A673 (cell line): ENCODE data around the gene SHC1.

ENCODE experiments used
- CTCF ChIP-seq: fragments of 300-800, 200-600 bp; sonication (generic); conservative IDR thresholded peaks from 2 replicates; pipeline ENCODE4 v1.5.1; 2017; ENCODE audit warnings: low read depth, mild to moderate bottlenecking, antibody characterized with exemption, low read length, moderate library complexity, mixed read lengths
- EZH2 ChIP-seq: fragments of 200-600 bp; sonication (generic); IDR thresholded peaks from 2 replicates; pipeline ENCODE4 v1.6.1; 2017; ENCODE audit warnings: borderline replicate concordance, low read depth, mild to moderate bottlenecking, mixed read lengths, antibody characterized with exemption, low read length; ENCODE audit not compliant: poor library complexity, severe bottlenecking

DNA sequence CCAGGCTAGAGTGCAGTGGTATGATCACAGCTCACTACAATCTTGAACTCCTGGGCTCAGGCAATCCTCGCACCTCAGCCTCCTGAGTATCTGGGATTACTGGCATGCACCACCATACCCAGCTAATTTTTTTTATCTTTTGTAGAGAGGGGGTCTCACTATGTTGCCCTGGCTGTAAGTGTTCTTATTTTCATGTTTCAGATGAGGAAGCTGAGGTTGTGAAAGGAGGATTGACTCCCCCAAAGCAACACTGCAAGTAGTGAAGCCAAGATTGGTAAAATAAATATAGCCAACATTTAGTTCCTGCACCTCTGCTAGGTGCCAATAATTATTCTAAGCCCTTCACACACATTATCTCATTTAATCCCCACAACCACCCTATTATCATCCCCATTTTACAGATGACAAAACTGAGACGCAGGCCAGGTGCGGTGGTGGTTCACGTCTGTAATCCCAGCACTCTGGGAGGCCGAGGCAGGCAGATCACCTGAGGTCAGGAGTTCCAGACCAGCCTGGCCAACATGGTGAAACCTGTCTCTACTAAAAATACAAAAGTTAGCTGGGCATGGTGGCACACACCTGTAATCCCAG lies 36.1 kb downstream of the SHC1 start:
- no peak for TF ChIP-seq CTCF
- TF ChIP-seq EZH2 = no peak
